Skin of body (tissue), 2 donors: ENCODE measurements around the gene SYNCRIP. TPM values are rescaled to one million over a fixed set of nuclear protein-coding genes. Genes with fewer than 3 reads are reported as not detected.
"Not testable (repeated sequence)": the region's sequence is repeated elsewhere in the genome, so short reads cannot be mapped to it uniquely, and the experiment has no call there.

Experiments
- DNase-seq: peaks from one replicate; lab custom pipeline; 2025; lab: John Stamatoyannopoulos, UW
- total RNA-seq: library from RNA; depleted of rRNA; stranded (reverse); fragments of >200 nt; gene quantifications from one replicate; pipeline ENCODE4 v1.2.3, GENCODE V29; 2014

The SYNCRIP gene
- total RNA-seq, 1 donor from 2014 or later = 71.9 TPM

DNA sequence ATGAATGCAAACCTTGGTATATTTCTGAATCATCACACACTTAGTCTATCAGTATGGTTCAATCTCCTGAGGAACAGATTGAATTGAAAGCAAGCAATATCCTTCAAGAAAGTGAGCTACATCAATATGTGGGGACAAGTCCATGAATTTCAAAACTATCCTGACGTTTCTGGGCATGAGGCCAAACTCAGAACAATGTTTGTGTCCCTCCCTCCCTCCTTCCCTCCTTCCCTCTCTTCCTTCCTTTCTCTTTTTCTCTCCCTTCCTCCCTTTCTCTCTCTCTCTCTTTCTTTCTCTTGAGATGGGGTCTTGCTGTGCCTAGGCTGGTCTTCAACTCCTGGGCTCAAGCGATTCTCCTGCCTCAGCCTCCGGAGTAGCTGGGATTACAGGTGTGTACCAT lies 27.9 kb upstream of the SYNCRIP start:
- no peak for DNase-seq

DNA sequence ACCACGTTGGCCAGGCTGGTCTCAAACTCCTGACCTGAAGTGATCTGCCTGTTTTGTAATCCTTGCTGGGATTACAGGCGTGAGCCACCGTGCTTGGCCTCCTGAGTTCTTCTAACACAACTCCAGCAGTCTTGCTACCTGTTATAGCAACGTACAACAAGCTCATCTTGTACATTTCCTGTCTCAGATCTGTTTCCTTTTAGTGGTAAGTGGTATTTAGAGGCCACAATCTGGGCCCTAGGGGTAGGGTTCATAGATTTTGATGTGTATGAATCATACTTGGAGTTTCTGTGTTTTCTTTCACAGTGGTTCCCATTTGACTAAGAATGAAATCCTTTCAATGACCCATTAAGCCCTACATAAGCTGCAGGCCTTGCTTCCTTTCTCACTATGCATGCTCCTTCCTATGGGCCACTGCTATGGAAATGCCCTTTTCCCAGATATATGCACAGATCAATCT lies 27.1 kb upstream of the SYNCRIP start:
- no peak for DNase-seq

DNA sequence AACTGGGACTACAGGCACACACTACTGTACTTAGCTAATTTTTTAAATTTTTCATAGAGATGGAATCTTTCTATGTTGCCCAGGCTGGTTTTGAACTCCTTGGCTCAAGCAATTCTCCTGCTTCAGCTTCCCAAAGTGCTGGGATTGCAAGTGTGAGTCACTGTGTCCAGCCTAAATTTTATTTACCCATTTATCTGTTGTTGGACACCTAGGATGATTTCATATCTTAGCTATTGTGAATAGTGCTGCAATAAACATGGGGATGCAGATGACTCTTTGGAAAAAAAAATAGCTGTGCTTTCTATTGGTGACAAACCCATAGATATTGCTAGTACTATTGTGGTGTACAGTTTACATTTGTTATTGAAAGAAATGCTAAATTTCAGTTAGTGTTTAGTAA lies 19.6 kb upstream of the SYNCRIP start:
- no peak for DNase-seq

DNA sequence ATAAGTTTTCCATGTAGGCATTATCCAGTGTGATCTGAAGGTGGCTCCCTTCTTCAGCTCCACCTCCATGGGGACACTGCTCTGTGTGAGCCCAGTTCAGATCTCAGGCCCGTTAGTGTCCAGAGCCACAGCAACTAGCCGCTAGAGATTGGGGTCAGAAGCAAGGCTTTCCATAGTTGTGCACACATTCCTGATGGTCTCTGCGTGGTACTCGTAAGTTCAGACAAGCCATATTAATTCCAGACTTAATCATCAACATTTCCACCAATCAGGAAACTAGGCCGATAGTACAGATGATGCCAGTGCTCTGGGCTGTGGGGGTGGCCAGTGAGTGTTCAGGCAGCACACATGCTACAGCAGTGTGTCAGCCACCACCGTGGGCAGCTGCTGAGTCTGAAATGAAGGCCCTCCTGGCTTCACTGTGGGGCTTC lies 17.5 kb upstream of the SYNCRIP start:
- DNase-seq = no peak

DNA sequence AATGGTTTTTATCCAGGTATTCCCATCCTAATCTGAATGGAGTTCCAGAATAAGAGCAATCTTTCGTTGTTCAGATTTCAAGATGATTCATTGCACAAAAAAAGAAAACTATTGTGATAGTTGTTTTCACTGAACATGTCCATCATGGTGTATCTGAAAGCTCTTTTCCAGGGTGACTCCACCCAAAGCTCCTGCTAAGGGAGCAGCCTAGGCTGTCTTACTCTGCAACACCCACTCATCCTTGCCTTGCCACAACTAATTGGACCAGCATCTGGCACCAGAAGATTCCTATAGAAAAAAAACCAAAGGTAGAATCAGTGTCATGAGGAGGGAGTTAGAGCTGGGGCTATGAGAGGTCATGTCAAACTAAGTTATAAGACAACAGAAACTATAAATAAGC lies 7.9 kb upstream of the SYNCRIP start:
- no peak for DNase-seq

DNA sequence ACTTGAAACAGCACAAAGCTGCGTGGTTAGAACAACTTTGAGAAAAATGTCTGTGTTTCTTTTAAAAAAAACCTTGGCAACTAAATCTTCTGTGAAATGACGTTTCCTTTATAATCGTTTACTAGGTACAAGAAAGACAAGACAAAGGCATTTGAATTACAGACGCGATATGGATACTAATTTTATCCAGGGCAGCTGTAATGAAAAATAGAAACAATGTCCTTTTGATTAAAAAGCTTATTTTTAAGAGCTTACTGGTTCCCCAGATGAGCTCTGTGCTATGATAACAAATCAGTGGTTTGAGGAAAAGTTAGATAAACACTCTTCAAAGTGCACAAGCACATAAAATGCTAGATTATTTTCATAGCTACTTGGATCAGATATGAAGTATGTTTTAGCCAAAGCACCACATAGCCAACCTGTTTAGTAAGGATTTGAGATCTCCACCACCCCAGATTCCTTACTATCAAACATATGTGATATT lies 1.6 kb upstream of the SYNCRIP start:
- peak; percentile 72 for DNase-seq

DNA sequence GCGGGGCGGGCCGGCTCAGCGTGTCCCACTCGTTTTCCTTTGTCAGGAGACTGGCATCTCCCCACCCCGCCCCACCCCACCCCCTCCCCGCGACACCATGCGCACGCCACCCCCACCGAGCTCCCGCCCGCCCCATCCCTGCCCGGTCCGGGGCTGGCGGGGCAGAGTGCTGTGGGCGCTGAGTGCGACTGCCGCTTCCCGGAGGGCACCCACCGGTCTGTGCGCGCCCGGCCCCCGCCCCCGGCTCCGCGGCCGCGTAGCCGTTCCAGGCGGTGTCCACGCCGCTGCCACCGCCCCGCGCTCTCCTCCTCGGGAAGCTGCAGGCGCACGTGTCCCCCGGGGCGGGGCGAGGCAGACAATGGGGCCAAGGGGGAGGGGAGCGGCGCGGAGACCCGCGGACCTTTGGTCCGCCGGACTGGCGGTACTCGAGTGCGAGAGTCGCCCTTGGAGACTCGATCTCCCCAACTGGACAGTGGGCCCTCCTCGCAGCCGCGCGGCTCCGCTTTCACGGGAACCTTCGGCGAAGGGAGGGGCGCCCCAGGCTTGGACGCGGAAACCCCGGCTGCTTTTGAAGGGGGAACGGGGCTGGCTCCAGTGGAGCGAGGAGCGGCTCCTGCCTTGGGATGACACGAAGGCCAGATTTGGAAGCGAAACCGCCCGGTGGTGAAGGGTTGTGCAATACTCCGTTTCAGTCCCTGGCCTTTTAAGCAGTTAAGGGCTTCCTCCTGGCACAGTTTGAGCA lies 1.0 kb upstream of the SYNCRIP start:
- DNase-seq = peak; percentile 89

DNA sequence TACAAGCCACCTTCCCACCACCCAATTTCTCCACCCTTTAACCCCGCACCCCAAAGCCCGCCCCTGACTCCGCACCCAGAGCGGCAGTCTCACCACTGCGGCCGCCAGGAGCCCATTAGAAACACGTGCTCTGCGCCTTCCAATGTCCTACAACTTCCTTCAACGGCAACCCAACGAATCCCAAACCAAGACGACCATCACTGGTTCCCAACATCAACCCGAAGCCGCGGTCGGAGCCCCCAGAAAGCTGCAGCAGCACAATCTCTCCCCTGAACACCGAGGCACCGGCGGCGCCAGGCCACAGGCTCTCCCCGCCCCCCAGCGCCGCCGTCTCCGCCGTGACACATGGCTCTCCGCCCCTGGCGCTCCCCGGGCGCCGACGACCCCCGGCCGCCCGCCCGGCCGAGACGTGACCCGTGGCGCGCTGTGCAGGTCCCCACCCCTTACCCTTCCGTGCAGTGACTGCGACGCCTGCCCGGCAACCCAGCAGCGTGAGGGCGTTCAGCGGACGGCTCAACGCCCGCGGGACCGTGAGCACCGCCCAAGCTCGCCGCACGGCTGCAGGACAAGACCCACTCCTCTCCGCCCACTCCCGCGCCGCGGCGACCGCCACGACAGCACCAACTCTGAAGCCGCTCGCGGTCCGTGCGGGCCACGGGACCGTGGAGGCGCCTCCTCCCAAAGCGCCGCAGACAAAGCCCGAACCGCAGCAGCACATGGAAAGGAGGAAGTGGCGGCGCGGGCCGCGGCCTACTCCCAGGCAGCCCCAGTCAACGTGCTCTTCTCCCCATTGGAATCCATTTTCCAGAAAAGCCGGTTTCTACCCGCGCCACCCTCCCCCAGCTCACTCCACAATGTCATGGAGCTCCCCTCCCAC lies 551 bp downstream of the SYNCRIP start:
- peak; percentile 36 for DNase-seq

DNA sequence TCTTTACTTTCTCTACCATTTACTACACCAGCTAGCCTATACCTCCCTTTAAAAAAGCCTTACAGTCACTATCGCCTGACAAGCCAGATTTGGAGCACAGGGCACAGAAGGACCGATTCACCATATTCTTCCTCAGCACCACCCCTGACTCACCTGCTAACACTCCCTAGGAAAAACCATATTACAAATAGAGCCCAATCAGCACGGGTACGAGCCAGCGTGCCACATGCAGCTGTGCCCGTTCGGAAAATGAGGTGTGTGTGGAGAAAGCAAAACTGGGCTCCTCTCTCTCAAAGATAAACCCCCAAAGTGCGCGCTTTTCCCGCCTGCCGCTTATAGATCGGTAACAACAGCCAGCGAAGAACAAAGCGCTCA lies 1.2 kb downstream of the SYNCRIP start:
- DNase-seq = no peak

DNA sequence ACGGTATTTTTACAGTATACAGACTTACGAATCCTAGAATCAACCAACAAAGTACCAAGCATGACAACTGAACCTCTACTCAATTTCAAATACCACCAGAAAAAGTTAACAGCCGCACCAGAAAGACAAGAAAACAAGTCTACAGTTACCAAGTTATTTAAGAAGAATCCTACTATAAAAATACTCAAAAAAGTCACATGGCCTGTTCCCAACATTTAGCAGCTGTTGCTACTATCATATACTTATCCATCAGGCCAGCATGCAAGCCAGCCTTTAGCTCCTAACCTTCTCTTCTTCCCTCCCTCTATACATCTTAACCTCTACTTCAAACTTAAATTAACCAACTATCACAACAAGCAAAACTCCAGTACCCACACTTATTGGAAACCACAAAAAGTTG lies 1.9 kb downstream of the SYNCRIP start:
- DNase-seq = no peak

DNA sequence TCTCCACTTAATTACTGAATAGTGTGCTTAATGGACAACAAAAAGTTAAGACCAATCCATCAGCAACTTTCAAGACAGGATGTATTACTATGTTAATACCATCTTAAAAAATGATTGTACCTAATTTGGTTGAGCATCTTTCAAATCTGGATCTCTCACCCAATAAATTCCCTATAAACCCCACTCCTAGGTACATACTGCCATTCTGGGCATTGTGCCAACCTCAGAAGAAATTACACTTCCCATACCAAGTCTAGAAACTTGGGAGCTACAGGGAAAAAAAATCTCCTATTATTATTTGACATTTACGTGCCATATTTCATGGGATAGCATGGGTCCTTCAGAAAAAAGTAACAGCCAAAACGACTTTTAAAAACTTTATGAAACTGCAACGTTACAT lies 5.1 kb downstream of the SYNCRIP start:
- DNase-seq = no peak

DNA sequence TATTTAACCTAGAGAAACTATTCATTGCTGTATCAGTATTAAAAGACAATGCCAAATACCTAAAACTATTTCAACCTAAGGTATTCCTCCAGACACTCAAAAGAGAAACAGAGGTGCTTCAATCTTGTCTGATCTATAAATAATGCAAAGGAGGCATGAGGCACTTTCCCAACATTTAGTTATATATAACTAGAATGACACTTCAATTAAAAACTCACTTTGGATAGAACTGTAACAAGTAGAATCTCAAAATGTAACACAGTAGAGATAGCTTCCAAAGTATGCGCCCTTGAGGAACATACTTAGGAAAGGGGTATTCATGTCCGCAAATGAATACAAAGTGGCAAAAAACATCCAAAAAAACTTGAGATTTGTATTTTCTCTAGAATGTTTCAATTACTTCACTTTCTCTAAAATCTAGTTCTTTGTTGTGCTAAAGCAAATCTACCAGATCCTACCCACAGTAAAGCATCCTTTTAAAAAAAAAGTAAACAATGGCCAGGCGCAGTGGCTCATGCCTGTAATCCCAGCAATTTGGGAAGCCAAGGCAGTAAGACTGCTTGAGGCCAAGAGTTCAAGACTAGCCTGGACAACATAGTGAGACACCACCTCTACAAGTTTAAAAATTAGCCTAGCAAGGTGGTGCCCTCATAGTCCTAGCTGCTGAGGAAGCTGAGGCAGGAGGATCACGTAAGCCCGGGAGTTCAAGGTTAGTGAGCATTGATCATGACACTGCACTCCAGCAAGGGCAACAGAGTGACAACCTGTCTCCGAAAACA lies 10.3 kb downstream of the SYNCRIP start:
- no peak for DNase-seq

DNA sequence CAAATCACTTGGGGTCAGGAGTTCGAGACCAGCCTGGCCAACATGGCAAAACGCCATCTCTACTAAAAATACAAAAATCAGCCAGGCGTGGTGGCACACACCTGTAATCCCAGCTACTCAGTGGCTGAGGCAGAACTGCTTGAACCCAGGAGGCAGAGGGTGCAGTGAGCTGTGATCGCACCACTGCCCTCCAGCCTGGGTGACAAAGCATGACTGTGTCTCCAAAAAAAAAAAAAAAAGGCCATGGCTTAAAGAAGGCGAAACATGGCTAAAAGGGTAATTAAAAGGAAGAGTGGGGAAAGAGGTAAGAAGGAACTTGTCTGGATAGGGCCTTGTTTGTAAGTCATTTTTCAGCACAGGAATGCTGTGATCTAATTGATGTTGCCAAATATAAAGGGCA lies 11.6 kb downstream of the SYNCRIP start:
- not testable (repeated sequence) for DNase-seq

DNA sequence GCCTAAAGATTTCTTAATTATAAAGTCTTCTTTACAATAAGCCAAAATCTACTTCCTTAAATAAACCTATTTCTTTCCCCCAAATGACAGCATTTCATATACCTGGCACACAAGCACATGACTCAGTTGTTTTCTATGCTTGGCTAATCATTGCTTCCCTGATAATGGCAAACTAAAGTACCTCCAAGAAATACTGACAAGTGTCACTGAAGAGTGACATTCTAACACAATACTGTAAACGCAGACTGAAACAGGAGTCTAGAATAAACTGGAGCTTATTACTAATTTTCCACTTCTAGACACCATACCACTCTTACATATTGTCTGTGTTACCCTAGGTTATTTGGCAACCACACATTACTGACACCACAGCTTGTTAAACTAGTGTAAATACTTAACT lies 14.3 kb downstream of the SYNCRIP start:
- no peak for DNase-seq

DNA sequence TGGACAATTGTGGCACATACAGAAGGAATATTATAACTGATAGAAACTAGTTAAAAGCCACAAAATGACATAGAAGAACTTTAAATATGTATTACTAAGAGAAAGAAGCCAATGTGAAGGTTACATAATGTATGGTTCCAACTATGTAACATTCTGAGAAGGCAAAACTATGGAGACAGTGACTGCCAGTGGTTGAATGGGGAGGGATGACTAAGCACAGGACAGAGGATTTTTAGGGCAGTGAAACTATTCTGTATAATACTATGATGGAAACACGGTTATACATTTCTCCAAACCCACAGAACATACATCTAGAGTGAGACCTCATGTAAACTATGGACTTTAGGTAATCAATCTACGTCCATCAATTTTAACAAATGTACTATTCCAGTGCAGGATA lies 22.4 kb downstream of the SYNCRIP start:
- no peak for DNase-seq

DNA sequence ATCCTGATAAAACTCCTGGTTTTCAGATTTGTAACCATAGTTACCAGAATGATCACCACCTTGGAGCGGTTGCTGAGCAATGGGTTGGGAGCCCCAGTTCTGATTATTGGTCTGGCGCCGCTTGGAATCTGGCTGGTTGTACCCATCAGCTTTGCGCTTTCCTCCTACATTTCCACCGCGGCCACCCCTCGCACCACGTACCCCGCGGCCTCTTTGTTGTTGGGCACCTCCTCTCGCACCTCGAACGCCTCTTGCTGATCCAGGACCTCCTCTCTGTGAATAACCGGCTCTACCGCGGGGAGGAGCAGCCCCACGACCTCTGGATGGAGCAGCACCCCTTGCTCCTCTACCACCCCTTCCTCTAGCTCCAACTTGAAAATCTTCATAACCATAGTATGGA lies 27.9 kb downstream of the SYNCRIP start:
- no peak for DNase-seq

DNA sequence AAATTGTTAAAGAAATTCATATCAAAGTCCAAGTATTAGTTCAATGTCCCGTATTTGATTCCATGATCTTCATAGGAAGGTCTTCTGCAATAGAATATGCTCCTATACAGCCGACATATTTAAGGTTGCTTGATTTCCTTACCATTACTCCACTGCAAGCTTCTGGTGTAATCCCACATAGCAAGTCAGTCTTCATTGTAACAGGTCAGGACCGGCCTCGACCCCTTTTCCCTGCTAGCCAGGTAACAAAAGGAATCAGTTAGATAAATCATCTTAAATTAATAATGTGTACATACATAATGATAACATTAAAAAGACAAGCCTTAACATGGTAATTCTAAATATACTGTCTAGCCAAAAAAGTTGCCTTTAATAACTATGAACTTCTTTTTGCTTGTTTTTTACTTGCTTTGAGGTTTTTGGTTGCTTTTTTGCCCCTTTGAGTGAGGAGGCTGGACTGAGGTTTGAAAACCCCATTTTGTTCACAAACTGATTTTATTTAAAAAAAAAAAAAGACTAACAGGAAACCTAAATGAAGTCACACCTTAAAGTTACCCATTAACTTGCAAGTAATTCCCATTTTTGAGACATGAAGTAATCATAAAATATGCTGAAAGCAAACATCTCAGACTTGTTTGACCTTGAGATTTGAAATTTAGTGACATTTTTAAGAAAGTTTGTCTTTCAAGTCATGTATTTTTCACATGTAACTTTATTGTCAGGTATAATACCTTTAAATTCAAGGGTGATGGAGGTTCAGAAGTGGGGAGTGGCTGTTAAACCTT lies 29.8 kb downstream of the SYNCRIP start:
- DNase-seq = no peak

DNA sequence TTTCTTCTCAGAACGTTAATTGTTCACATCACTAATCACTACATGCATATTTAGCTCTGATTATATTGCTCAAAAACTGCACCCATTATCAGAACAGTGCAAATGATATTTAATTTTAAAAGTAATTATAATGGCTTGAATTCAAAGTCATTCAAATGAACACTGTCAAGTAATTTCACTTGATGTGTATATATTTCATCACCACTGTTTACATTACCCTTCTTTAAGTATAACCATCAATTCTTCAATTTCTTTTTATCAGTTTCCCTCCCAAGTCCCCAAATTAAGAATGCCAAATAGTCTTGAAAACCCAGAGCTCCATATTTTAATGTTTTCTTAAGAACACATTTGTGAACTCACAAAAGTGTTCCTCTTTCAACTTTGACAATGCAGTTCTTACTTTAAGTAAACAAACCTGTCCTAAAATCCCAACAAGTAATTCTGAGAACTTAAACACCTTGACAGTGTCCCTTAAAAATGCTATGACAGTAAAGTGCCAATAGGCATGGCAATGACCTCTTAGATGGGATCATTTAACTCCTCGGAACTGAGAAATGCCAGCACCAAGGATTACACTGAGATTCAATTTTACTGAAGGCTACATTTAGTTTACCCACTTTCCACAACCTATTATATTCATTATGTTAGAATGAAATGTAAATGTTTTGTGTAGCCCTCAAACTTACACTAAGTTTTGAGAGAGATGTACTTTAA lies 32.3 kb downstream of the SYNCRIP start:
- DNase-seq = no peak

DNA sequence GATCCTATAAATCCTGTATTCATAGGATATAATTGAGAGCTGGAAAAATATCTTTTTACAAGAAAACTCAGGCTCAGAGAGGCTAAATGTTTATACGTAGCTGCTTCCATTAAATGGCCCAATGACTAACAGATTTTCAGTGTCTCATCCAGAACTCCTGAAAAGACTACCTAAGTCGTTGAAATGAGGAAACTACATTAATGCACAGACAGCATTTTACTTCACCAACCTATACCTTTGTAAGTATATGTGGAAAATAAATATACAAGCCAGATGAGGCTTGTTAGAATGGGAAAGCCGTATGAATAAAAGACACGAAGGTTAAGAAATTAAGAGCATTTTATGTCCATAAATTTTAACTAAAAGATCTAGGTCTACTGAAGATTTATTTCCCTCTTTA lies 40.6 kb downstream of the SYNCRIP start:
- no peak for DNase-seq

DNA sequence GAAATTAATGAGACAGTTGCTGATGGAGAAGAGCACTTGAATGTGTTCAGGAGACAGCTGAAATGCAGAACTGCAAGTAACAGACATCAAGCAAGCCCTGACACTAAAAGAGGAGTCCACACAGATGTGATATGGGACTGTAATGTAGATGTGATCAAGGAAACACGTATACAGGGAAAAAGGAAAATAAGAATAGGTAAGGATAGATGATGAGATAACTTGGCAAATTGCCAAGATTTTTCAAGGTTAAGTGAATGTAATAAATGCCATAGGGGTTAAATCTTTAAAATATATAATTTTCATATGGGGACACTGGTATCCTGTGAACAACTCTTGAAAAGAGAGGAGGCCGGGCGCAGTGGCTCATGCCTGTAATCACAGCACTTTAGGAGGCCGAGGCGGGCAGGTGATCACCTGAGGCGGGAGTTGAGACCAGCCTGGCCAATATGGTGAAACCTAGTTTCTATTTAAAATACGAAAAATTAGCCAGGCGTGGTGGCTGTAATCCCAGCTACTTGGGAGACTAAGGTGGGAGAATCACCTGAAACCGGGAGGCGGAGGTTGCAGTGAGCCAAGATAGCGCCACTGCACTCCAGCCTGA lies 41.9 kb downstream of the SYNCRIP start:
- DNase-seq = no peak
